Heart left ventricle (tissue), 16 donors: Measurements from ENCODE around the gene SLC4A4. TPM values are rescaled to one million over a fixed set of nuclear protein-coding genes. Genes with fewer than 3 reads are reported as not detected.

Source experiments
- ATAC-seq, 4 donors: fragments of 200-7000 bp; cut with Tn5 transposase; one replicate each; pipeline ENCODE4 v1.9.1; 2020 to 2022; ENCODE audit warnings: moderate library complexity in 4 of 4, mild to moderate bottlenecking in 3 of 4, moderate number of reproducible peaks in 1 of 4
- DNase-seq, 5 donors: peaks; one replicate each; pipeline ENCODE4 v3.0.0-alpha.2; 2020
- H3K27ac ChIP-seq, 12 donors: fragments of 200-600 bp; sonication (generic) in 4 of 12; one replicate each; pipeline versions ENCODE4 v1.5.0 to v1.8.0; 2016 to 2022; ENCODE audit warnings: mild to moderate bottlenecking in 2 of 12
- H3K27me3 ChIP-seq, 9 donors: fragments of 200-600 bp; sonication (generic) in 2 of 9; one replicate each; pipeline versions ENCODE4 v1.5.1 to v1.8.0; 2016 to 2022; ENCODE audit warnings: mild to moderate bottlenecking in 3 of 9
- H3K36me3 ChIP-seq, 9 donors: fragments of 200-600 bp; sonication (generic) in 2 of 9; one replicate each; pipeline versions ENCODE4 v1.5.0 to v1.8.0; 2018 to 2022; ENCODE audit warnings: mild to moderate bottlenecking in 2 of 9
- H3K4me1 ChIP-seq, 12 donors: fragments of 200-600 bp; sonication (generic) in 4 of 12; one replicate each; pipeline versions ENCODE4 v1.5.0 to v1.8.0; 2016 to 2022; ENCODE audit warnings: mild to moderate bottlenecking in 3 of 12
- H3K4me3 ChIP-seq, 12 donors: fragments of 200-600 bp; sonication (generic) in 4 of 12; one replicate each; pipeline versions ENCODE4 v1.5.0 to v1.8.0; 2017 to 2022; ENCODE audit warnings: mild to moderate bottlenecking in 9 of 12, moderate library complexity in 4 of 12
- H3K9me3 ChIP-seq, 12 donors: fragments of 200-600 bp; sonication (generic) in 4 of 12; one replicate each; pipeline versions ENCODE4 v1.5.0 to v1.8.0; 2016 to 2022; ENCODE audit warnings: mild to moderate bottlenecking in 1 of 12
- CTCF ChIP-seq, 12 donors: fragments of 200-600 bp; sonication (generic) in 4 of 12; IDR thresholded peaks; one replicate each; pipeline versions ENCODE4 v1.5.0 to v1.8.0; 2018 to 2022; ENCODE audit warnings: antibody characterized with exemption in 12 of 12, mild to moderate bottlenecking in 5 of 12
- POLR2A ChIP-seq, 2 donors: fragments of 450-650 bp; IDR thresholded peaks; one replicate each; pipeline ENCODE4 v1.6.1; 2017; ENCODE audit warnings: antibody characterized with exemption in 2 of 2, mild to moderate bottlenecking in 2 of 2, moderate library complexity in 2 of 2
- WGBS, 4 donors: extraction: QIAGEN DNeasy Blood & Tissue Kit in 2 of 4; methylation state at CpG; one replicate each; pipeline versions ENCODE4 v1.1.5 to v1.1.7; 2013 to 2018; 5-methylcytosine and 5-hydroxymethylcytosine counted together
- intact Hi-C, 10 donors: fragments of 100-400 bp; cut with DNase I; formaldehyde crosslinking; loops; one replicate each; pipeline versions ENCODE4 v1.11.1 to v1.14.2; 2022
- polyA plus RNA-seq, 2 donors: library from polyadenylated mRNA; stranded (reverse); fragments of 200-250 nt; gene quantifications; one replicate each; pipeline ENCODE4 v1.2.3, GENCODE V29; 2013
- total RNA-seq, 9 donors: library from RNA; depleted of rRNA in 2 of 9; stranded (reverse); fragments of >200 nt in 2 of 9; fragmentation: NEBNext Ultra II Directional in 3 of 9; extraction: Animal tissue kit (Norgen Biotek cat#: 25700) in 3 of 9; gene quantifications; one replicate each; pipeline versions ENCODE4 v1.1.0 to v1.2.4, GENCODE V29; 2016 to 2023
- donor health status: ischemic (EF 13 %, LVEDD 7.1; RV severe dilation, severe dysfunction).
- donor health status: healthy with polysubstance abuse.
- donor health status: DM: no; HTN: yes; CAD: no.
- donor health status: DM: no; HTN: no; CAD: no.
- donor health status: ischemic (EF 25% LVEDD 6.9; RV normal size, moderate dysfunction).
- donor health status: ischemic (EF 25% LVEDD 5.7; RV mildly dilated, moderate dysfunction).
- donor health status: healthy.
- donor health status: DM: yes; HTN: yes; CAD: no.
- donor health status: ischemic (EF 35%, LVEDD 5.7; RV mildly dilated, moderate dysfunction).
- donor health status: nonischemic (EF 11% LVEDD 7.7; RV severe dilation, severe dysfunction).
- donor health status: DM: yes; HTN: yes; CAD: no.
- donor health status: PGD.
- donor health status: ischemic (EF 29% LVEDD 5.4; RV normal size, mild dysfunction).
- donor health status: nonischemic (EF 23%, LVEDD 6.1; RV moderate dilation, normal function).

SLC4A4 gene
- total and polyA plus RNA-seq, 11 donors: 3.7 to 48.0 (median 17.9) TPM

- H3K9me3 ChIP-seq: peaks cover 0 to 11% (median 0%) of the 10 kb centered on the region in 12 donors
- 92 to 94% (median 93%) methylated on average over 1 of the region's 1 CpG for WGBS, 4 donors
- no peak for TF ChIP-seq CTCF (IDR thresholded peaks at IDR 0.05)
- no peak for TF ChIP-seq POLR2A (IDR thresholded peaks at IDR 0.05)
These were observed 249.2 kb downstream of the SLC4A4 start for GRCh38 chr4:71587995-71588394.

GRCh38 chr4:71592793-71593192 lies 254.0 kb downstream of the SLC4A4 start:
- ATAC-seq: no peak

More at GRCh38 chr4:71587995-71588394, 249.2 kb downstream of the SLC4A4 start:
- H3K27ac ChIP-seq: no peak overlapping the region
- H3K36me3 ChIP-seq: no peaks in the 10 kb centered on the region
- DNase-seq (no peak), ATAC-seq (no peak)
- no peaks in the 10 kb centered on the region for H3K27me3 ChIP-seq
- intact Hi-C loops: no loop called here
- H3K4me1 ChIP-seq: no peaks in the 10 kb centered on the region
- H3K4me3 ChIP-seq: no peak overlapping the region

GRCh38 chr4:71593311-71593710 lies 254.5 kb downstream of the SLC4A4 start:
- H3K4me1 ChIP-seq: no peaks in the 10 kb centered on the region
- DNase-seq (no peak), ATAC-seq (no peak)
- H3K9me3 ChIP-seq: peaks cover 0 to 9% (median 0%) of the 10 kb centered on the region in 12 donors
- H3K27me3 ChIP-seq: no peaks in the 10 kb centered on the region
- H3K4me3 ChIP-seq: no peak overlapping the region
- H3K27ac ChIP-seq: no peak overlapping the region
- H3K36me3 ChIP-seq: no peaks in the 10 kb centered on the region
- intact Hi-C loops: no loop called here
- TF ChIP-seq CTCF (IDR thresholded peaks at IDR 0.05): no peak
- no peak for TF ChIP-seq POLR2A (IDR thresholded peaks at IDR 0.05)

More at GRCh38 chr4:71592793-71593192, 254.0 kb downstream of the SLC4A4 start:
- no peaks in the 10 kb centered on the region for H3K4me1 ChIP-seq
- no peak overlapping the region for H3K27ac ChIP-seq
- intact Hi-C loops: no loop called here
- no peaks in the 10 kb centered on the region for H3K36me3 ChIP-seq
- H3K27me3 ChIP-seq: no peaks in the 10 kb centered on the region
- WGBS, 4 donors: 38 to 61% (median 50%) methylated on average over 1 of the region's 1 CpG
- H3K4me3 ChIP-seq: no peak overlapping the region
- peaks cover 0 to 9% (median 0%) of the 10 kb centered on the region in 12 donors for H3K9me3 ChIP-seq
- DNase-seq: no peak
- no peak for TF ChIP-seq POLR2A (IDR thresholded peaks at IDR 0.05)

GRCh38 chr4:71595576-71596108 lies 256.8 kb downstream of the SLC4A4 start:
- Histone ChIP-seq H3K9me3 (no peaks in the 10 kb centered on the region), H3K36me3 (no peaks in the 10 kb centered on the region), H3K4me3 (no peak overlapping the region), H3K27ac (no peak overlapping the region), H3K27me3 (no peaks in the 10 kb centered on the region), H3K4me1 (no peaks in the 10 kb centered on the region)
- DNase-seq (no peak), ATAC-seq (peak in 2 of 4 donors; percentile 36 to 38)
- 2 to 45% (median 20%) methylated on average over 2 of the region's 2 CpGs for WGBS, 4 donors
- no peak for TF ChIP-seq CTCF (IDR thresholded peaks at IDR 0.05)
- no peak for TF ChIP-seq POLR2A (IDR thresholded peaks at IDR 0.05)
- intact Hi-C loops: no loop called here

- 68 to 75% (median 69%) methylated on average over 3 of the region's 3 CpGs for WGBS, 4 donors
- intact Hi-C loops: no loop called here
- Histone ChIP-seq H3K27ac (no peak overlapping the region), H3K4me3 (no peak overlapping the region), H3K4me1 (no peaks in the 10 kb centered on the region), H3K27me3 (no peaks in the 10 kb centered on the region), H3K36me3 (no peaks in the 10 kb centered on the region), H3K9me3 (no peaks in the 10 kb centered on the region)
- TF ChIP-seq POLR2A (IDR thresholded peaks at IDR 0.05) (no peak), CTCF (IDR thresholded peaks at IDR 0.05) (no peak)
- ATAC-seq (no peak), DNase-seq (no peak)
These were observed 260.8 kb downstream of the SLC4A4 start for GRCh38 chr4:71599578-71599977.
